ENCODE measurements around the gene PTPRZ1. TPM values are rescaled to one million over a fixed set of nuclear protein-coding genes. Genes with fewer than 3 reads are reported as not detected.

Gene PTPRZ1
- total and polyA plus RNA-seq, 2 of the 8 experiments (the other 6 are each of a cell fraction or from before 2014, with no cell fraction given) = 112 to 135 TPM

DNA sequence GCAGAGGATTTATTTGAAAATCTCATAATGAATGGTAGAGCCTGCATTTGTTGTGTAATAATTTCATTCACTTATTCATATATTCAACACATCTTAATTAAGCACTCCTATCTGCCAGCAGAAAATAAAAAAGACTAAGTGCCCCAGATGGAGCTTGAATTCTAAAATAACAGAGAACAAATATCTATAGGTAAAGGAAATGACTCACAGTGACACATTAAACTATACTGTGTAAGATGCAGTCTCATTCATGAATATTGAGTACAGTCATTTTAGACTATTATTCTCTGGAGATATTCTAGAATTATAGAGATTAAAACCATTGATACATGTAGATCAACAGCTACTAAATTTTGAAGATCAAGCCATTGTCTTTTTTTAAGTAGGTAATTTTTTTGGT lies 72.1 kb downstream of the PTPRZ1 start:
- no peak overlapping the region for H3K4ac ChIP-seq (replicated peaks; ENCODE audit: insufficient read length, low read depth, low read length)
- H3K9me3 ChIP-seq (ENCODE audit: insufficient read depth in 2 of 2, low read depth in 1 of 2, low read length in 1 of 2) = no peaks in the 10 kb centered on the region
- H2BK120ac ChIP-seq (replicated peaks; ENCODE audit: low read depth, low read length) = no peak overlapping the region
- H3K4me1 ChIP-seq (replicated peaks in 1 of 4; ENCODE audit: control insufficient read depth in 3 of 4, insufficient read depth in 4 of 4, low read length in 3 of 4) = peaks cover 6 to 21% (median 13%) of the 10 kb centered on the region in 4 experiments; a peak in 6 of 7 replicates
- H2AK5ac ChIP-seq (ENCODE audit: low read depth, low read length) = no peak overlapping the region
- no peak overlapping the region for H2BK15ac ChIP-seq (ENCODE audit: low read length)
- no peaks in the 10 kb centered on the region for H3K79me1 ChIP-seq (ENCODE audit: low read depth, low read length)
- H3K14ac ChIP-seq (ENCODE audit: insufficient read length) = no peak overlapping the region
- no peak overlapping the region for H2BK12ac ChIP-seq (ENCODE audit: low read depth, low read length)
- no peak overlapping the region; the same call in 1 of the 2 replicates for H3K18ac ChIP-seq (ENCODE audit: extremely low read depth, low read length)
- H3K4me3 ChIP-seq (ENCODE audit: extremely low read depth in 1 of 4, insufficient read depth in 2 of 4, low read depth in 3 of 4, low read length in 4 of 4) = no peak overlapping the region
- H3K23ac ChIP-seq (ENCODE audit: insufficient read length) = no peak overlapping the region
- no peak overlapping the region for H3K4me2 ChIP-seq (ENCODE audit: insufficient read depth in 1 of 2, low read depth in 2 of 2, low read length in 2 of 2)
- no peaks in the 10 kb centered on the region for H4K20me1 ChIP-seq (replicated peaks in 1 of 2; ENCODE audit: control insufficient read depth in 1 of 2, insufficient read depth in 2 of 2, low read length in 2 of 2)
- no peak for DNase-seq (ENCODE audit: low read depth in 1 of 2, low spot score in 2 of 2)
- no peak overlapping the region for H3K27ac ChIP-seq (ENCODE audit: low read depth, low read length)
- H4K5ac ChIP-seq (ENCODE audit: insufficient read length, low read depth, low read length) = no peak overlapping the region
- no peaks in the 10 kb centered on the region for H3K27me3 ChIP-seq (replicated peaks in 1 of 4; ENCODE audit: control insufficient read depth in 3 of 4, extremely low read depth in 1 of 4, insufficient read depth in 3 of 4, low read length in 3 of 4)
- no peak overlapping the region for H2AFZ ChIP-seq (ENCODE audit: low read length)
- no peak overlapping the region for H4K8ac ChIP-seq (ENCODE audit: extremely low read depth, insufficient read depth, low read length)
- H3K23me2 ChIP-seq (ENCODE audit: low read depth, low read length) = no peaks in the 10 kb centered on the region
- H3K56ac ChIP-seq (replicated peaks; ENCODE audit: insufficient read length, low read depth, low read length) = no peak overlapping the region
- H3K9ac ChIP-seq (replicated peaks in 1 of 4; ENCODE audit: extremely low read depth in 1 of 4, low read depth in 3 of 4, low read length in 3 of 4) = no peak overlapping the region
- peaks cover 0 to 83% of the 10 kb centered on the region in 2 experiments; a peak in 3 of 4 replicates for H3K79me2 ChIP-seq (ENCODE audit: control insufficient read depth in 1 of 2, insufficient read depth in 2 of 2, low read length in 2 of 2)
- H2BK20ac ChIP-seq (ENCODE audit: low read length) = no peak overlapping the region
- peaks cover 0 to 2% (median 0%) of the 10 kb centered on the region in 4 experiments; a peak in 2 of 8 replicates for H3K36me3 ChIP-seq (ENCODE audit: control insufficient read depth in 2 of 4, insufficient read depth in 4 of 4, low read length in 3 of 4)
- ChIA-PET CTCF (ENCODE audit: partially characterized antibody) (interaction anchor here (0.8 to 2.9 kb wide), 3 partner anchors 10 to 49 kb away, joined by 3 to 14 read pairs (median 8); no protein-coding TSS in a partner anchor), POLR2A (ENCODE audit: partially characterized antibody) (interaction anchor here (1.7 kb wide), 1 partner anchor 10 kb away, joined by 4 read pairs; no protein-coding TSS in a partner anchor)
- TF ChIP-seq CHD1 (IDR thresholded peaks at IDR 0.05; ENCODE audit: low read depth, low read length) (no peak), SIRT6 (IDR thresholded peaks at IDR 0.05; ENCODE audit: low read length) (no peak), KDM1A (IDR thresholded peaks at IDR 0.05; ENCODE audit: borderline replicate concordance, low read length) (no peak), BRCA1 (IDR thresholded peaks at IDR 0.05; ENCODE audit: low read depth, low read length) (no peak), RNF2 (IDR thresholded peaks at IDR 0.05; ENCODE audit: borderline replicate concordance, low read depth, low read length, missing control alignments, poor library complexity, severe bottlenecking) (no peak), POU5F1 (IDR thresholded peaks at IDR 0.05; ENCODE audit: low read depth, low read length) (no peak), MAFK (IDR thresholded peaks at IDR 0.05; ENCODE audit: low read depth, low read length) (no peak), CHD2 (IDR thresholded peaks at IDR 0.05; ENCODE audit: low read length) (no peak), SP2 (IDR thresholded peaks at IDR 0.05; ENCODE audit: low read length) (no peak), TEAD4 (IDR thresholded peaks at IDR 0.05; ENCODE audit: low read depth, low read length) (no peak), GABPA (IDR thresholded peaks at IDR 0.05; ENCODE audit: borderline replicate concordance, insufficient read depth, low read length) (no peak), NRF1 (IDR thresholded peaks at IDR 0.05; ENCODE audit: low read depth, low read length) (no peak), SIN3A (conservative IDR thresholded peaks at IDR 0.05 in 1 of 2, IDR thresholded peaks at IDR 0.05 in 1 of 2; ENCODE audit: low read depth in 1 of 2, low read length in 2 of 2) (no peak), POLR2A (IDR thresholded peaks at IDR 0.05; ENCODE audit: control extremely low read depth in 1 of 2, low read depth in 2 of 2, low read length in 2 of 2) (no peak), SP1 (IDR thresholded peaks at IDR 0.05; ENCODE audit: low read depth, low read length) (no peak), ZNF274 (IDR thresholded peaks at IDR 0.05; ENCODE audit: borderline replicate concordance, extremely low read depth, low read length) (no peak)
- H2BK5ac ChIP-seq (ENCODE audit: low read depth, low read length) = no peak overlapping the region
- no peak for FAIRE-seq
- H4K91ac ChIP-seq (replicated peaks; ENCODE audit: insufficient read length, low read length) = no peak overlapping the region

Data from H1 (cell line).